H1 (cell line): ENCODE measurements around the gene NHERF2. TPM values are rescaled to one million over a fixed set of nuclear protein-coding genes. Genes with fewer than 3 reads are reported as not detected.

Source experiments
- CTCF ChIA-PET: fragments of 300-600 bp; sonication (Branson Sonifier 250); formaldehyde crosslinking; loops from one replicate; lab custom pipeline; 2021; ENCODE audit not compliant: partially characterized antibody; lab: Charles Lee
- POLR2A ChIA-PET: fragments of 300-600 bp; sonication (Branson Sonifier 250); formaldehyde crosslinking; loops from one replicate; lab custom pipeline; 2021; ENCODE audit warnings: inconsistent platforms; ENCODE audit not compliant: partially characterized antibody; lab: Charles Lee
- DNase-seq, 2 experiments: peaks; one replicate each; pipeline versions ENCODE4 v3.0.0 to v3.0.0-alpha.2; 2010 to 2022; ENCODE audit warnings: low spot score in 2 of 2, low read depth in 1 of 2, mixed read lengths in 1 of 2
- FAIRE-seq: peaks from 2 replicates; lab custom pipeline; 2011; peaks lifted over from hg19 to GRCh38; lab: Jason Lieb, UNC
- H2AFZ ChIP-seq: 2 replicates; pipeline ENCODE4 v1.8.1; 2012; ENCODE audit warnings: low read length, inconsistent platforms
- H2AK5ac ChIP-seq: 2 replicates; pipeline ENCODE4 v1.6.1; 2013; ENCODE audit warnings: low read depth, low read length
- H2BK120ac ChIP-seq: replicated peaks from 2 replicates; pipeline ENCODE3; 2013; ENCODE audit warnings: low read depth, low read length, inconsistent platforms
- H2BK12ac ChIP-seq: 2 replicates; pipeline ENCODE4 v1.6.1; 2013; ENCODE audit warnings: low read depth, low read length
- H2BK15ac ChIP-seq: 2 replicates; pipeline ENCODE4 v1.6.1; 2013; ENCODE audit warnings: low read length
- H2BK20ac ChIP-seq: 2 replicates; pipeline ENCODE4 v1.6.1; 2013; ENCODE audit warnings: low read length
- H2BK5ac ChIP-seq: 2 replicates; pipeline ENCODE4 v1.6.1; 2013; ENCODE audit warnings: low read depth, low read length
- H3K14ac ChIP-seq: 2 replicates; pipeline ENCODE4 v1.6.1; 2013; ENCODE audit warnings: inconsistent platforms; ENCODE audit not compliant: insufficient read length
- H3K18ac ChIP-seq: 2 replicates; pipeline ENCODE4 v1.6.1; 2013; ENCODE audit warnings: low read length; ENCODE audit errors: extremely low read depth
- H3K23ac ChIP-seq: 2 replicates; pipeline ENCODE4 v1.6.1; 2013; ENCODE audit warnings: inconsistent platforms; ENCODE audit not compliant: insufficient read length
- H3K23me2 ChIP-seq: 2 replicates; pipeline ENCODE4 v1.6.1; 2013; ENCODE audit warnings: low read depth, low read length
- H3K27ac ChIP-seq: 2 replicates; pipeline ENCODE4 v1.6.1; 2011; ENCODE audit warnings: low read depth, low read length, inconsistent platforms
- H3K27me3 ChIP-seq, 4 experiments: replicated peaks in 1 of 4; 1 replicate in 1 of 4; 2 replicates in 3 of 4; pipeline versions ENCODE4 v1.6.1 to v1.8.1; 2011 to 2013; ENCODE audit warnings: low read length in 3 of 4, mild to moderate bottlenecking in 3 of 4, inconsistent platforms in 2 of 4, mixed read lengths in 2 of 4, moderate library complexity in 1 of 4; ENCODE audit not compliant: control insufficient read depth in 3 of 4, insufficient read depth in 3 of 4; ENCODE audit errors: extremely low read depth in 1 of 4
- H3K36me3 ChIP-seq, 4 experiments: 2 replicates each; pipeline versions ENCODE4 v1.6.1 to v1.8.1; 2011 to 2013; ENCODE audit warnings: mild to moderate bottlenecking in 4 of 4, low read length in 3 of 4, moderate library complexity in 2 of 4, control low read depth in 1 of 4, inconsistent platforms in 1 of 4; ENCODE audit not compliant: insufficient read depth in 4 of 4, control insufficient read depth in 2 of 4
- H3K4ac ChIP-seq: replicated peaks from 2 replicates; pipeline ENCODE3; 2013; ENCODE audit warnings: low read length, low read depth, mixed read lengths, inconsistent platforms; ENCODE audit not compliant: insufficient read length
- H3K4me1 ChIP-seq, 4 experiments: replicated peaks in 1 of 4; 1 replicate in 1 of 4; 2 replicates in 3 of 4; pipeline versions ENCODE4 v1.6.1 to v1.8.1; 2011 to 2013; ENCODE audit warnings: low read length in 3 of 4, inconsistent platforms in 2 of 4, mixed read lengths in 1 of 4; ENCODE audit not compliant: insufficient read depth in 4 of 4, control insufficient read depth in 3 of 4
- H3K4me2 ChIP-seq, 2 experiments: 2 replicates each; pipeline versions ENCODE4 v1.6.1 to v1.8.1; 2011 to 2013; ENCODE audit warnings: low read depth in 2 of 2, low read length in 2 of 2, control low read depth in 1 of 2, inconsistent platforms in 1 of 2, mild to moderate bottlenecking in 1 of 2; ENCODE audit not compliant: insufficient read depth in 1 of 2
- H3K4me3 ChIP-seq, 4 experiments: fragments of 200-600, 300-600 bp in 1 of 4; sonication (generic), shearing (Covaris generic), sonication (Bioruptor Twin) in 1 of 4; 2 replicates each; pipeline versions ENCODE4 v1.5.1 to v1.8.1; 2011 to 2016; ENCODE audit warnings: low read length in 4 of 4, low read depth in 3 of 4, control low read depth in 2 of 4, inconsistent platforms in 2 of 4, mild to moderate bottlenecking in 2 of 4, mixed read lengths in 1 of 4, moderate library complexity in 1 of 4; ENCODE audit not compliant: insufficient read depth in 2 of 4; ENCODE audit errors: extremely low read depth in 1 of 4
- H3K56ac ChIP-seq: replicated peaks from 2 replicates; pipeline ENCODE3; 2013; ENCODE audit warnings: low read depth, mild to moderate bottlenecking, mixed read lengths, low read length, inconsistent platforms; ENCODE audit not compliant: insufficient read length
- H3K79me1 ChIP-seq: 2 replicates; pipeline ENCODE4 v1.6.1; 2013; ENCODE audit warnings: low read depth, low read length, control low read depth
- H3K79me2 ChIP-seq, 2 experiments: 2 replicates each; pipeline versions ENCODE4 v1.6.1 to v1.8.1; 2012 to 2013; ENCODE audit warnings: low read length in 2 of 2, mild to moderate bottlenecking in 2 of 2, inconsistent platforms in 1 of 2; ENCODE audit not compliant: insufficient read depth in 2 of 2, control insufficient read depth in 1 of 2
- H3K9ac ChIP-seq, 4 experiments: replicated peaks in 1 of 4; 1 replicate in 1 of 4; 2 replicates in 3 of 4; pipeline versions ENCODE4 v1.6.1 to v1.8.1; 2011 to 2013; ENCODE audit warnings: low read depth in 3 of 4, low read length in 3 of 4, control low read depth in 2 of 4, mild to moderate bottlenecking in 2 of 4, moderate library complexity in 2 of 4, inconsistent platforms in 1 of 4; ENCODE audit errors: extremely low read depth in 1 of 4
- H3K9me3 ChIP-seq, 2 experiments: 2 replicates each; pipeline versions ENCODE4 v1.6.1 to v1.8.1; 2012 to 2013; ENCODE audit warnings: mild to moderate bottlenecking in 2 of 2, moderate library complexity in 2 of 2, control low read depth in 1 of 2, inconsistent platforms in 1 of 2, low read depth in 1 of 2, low read length in 1 of 2, mixed read lengths in 1 of 2; ENCODE audit not compliant: insufficient read depth in 2 of 2
- H4K20me1 ChIP-seq, 2 experiments: replicated peaks in 1 of 2; 2 replicates each; pipeline versions ENCODE3 to v1.8.1; 2011 to 2013; ENCODE audit warnings: inconsistent platforms in 2 of 2, low read length in 2 of 2, mild to moderate bottlenecking in 1 of 2; ENCODE audit not compliant: insufficient read depth in 2 of 2, control insufficient read depth in 1 of 2
- H4K5ac ChIP-seq: 2 replicates; pipeline ENCODE4 v1.6.1; 2013; ENCODE audit warnings: low read length, low read depth, mixed read lengths, inconsistent platforms; ENCODE audit not compliant: insufficient read length
- H4K8ac ChIP-seq: 2 replicates; pipeline ENCODE4 v1.8.0; 2013; ENCODE audit warnings: mild to moderate bottlenecking, moderate library complexity, low read length, inconsistent platforms; ENCODE audit not compliant: insufficient read depth; ENCODE audit errors: extremely low read depth
- H4K91ac ChIP-seq: replicated peaks from 2 replicates; pipeline ENCODE3; 2013; ENCODE audit warnings: low read length, mixed read lengths, inconsistent platforms; ENCODE audit not compliant: insufficient read length
- CHD1 ChIP-seq: IDR thresholded peaks from 2 replicates; pipeline ENCODE4 v1.6.1; 2012; ENCODE audit warnings: low read depth, low read length, improper control_type of control experiment
- FOSL1 ChIP-seq: IDR thresholded peaks from 2 replicates; pipeline ENCODE4 v1.6.1; 2011; ENCODE audit warnings: mild to moderate bottlenecking, low read depth, low read length, moderate library complexity; ENCODE audit not compliant: insufficient read depth
- JUN ChIP-seq: IDR thresholded peaks from 2 replicates; pipeline ENCODE4 v1.6.1; 2011; ENCODE audit warnings: low read depth, mild to moderate bottlenecking, improper control_type of control experiment, low read length
- RNF2 ChIP-seq: fragments of 200-900, 300-1000 bp; sonication (generic); IDR thresholded peaks from 2 replicates; pipeline ENCODE4 v1.7.1; 2016; ENCODE audit warnings: borderline replicate concordance, low read depth, mild to moderate bottlenecking, antibody characterized with exemption, low read length; ENCODE audit not compliant: poor library complexity, severe bottlenecking; ENCODE audit errors: missing control alignments
- SIX5 ChIP-seq: IDR thresholded peaks from 2 replicates; pipeline ENCODE4 v1.6.1; 2011; ENCODE audit warnings: mild to moderate bottlenecking, low read depth, low read length
- SRF ChIP-seq: IDR thresholded peaks from 2 replicates; pipeline ENCODE4 v1.6.1; 2011; ENCODE audit warnings: mild to moderate bottlenecking, low read depth, low read length, moderate library complexity
- SUZ12 ChIP-seq: fragments of 200-600 bp; sonication (generic); IDR thresholded peaks from 2 replicates; pipeline ENCODE4 v1.6.1; 2012; ENCODE audit warnings: mild to moderate bottlenecking, inconsistent platforms, low read length, moderate library complexity, mixed read lengths
- TAF7 ChIP-seq: optimal IDR thresholded peaks from 2 replicates; pipeline ENCODE3; 2011; ENCODE audit warnings: low read depth, mild to moderate bottlenecking, inconsistent platforms, low read length, moderate library complexity, borderline replicate concordance
- WGBS, 2 experiments: shearing (Covaris generic) in 1 of 2; methylation state at CpG; one replicate each; pipeline versions ENCODE4 v1.1.6 to v1.1.7; 2013 to 2015; ENCODE audit warnings: low lambda C conversion rate in 2 of 2, mixed read lengths in 2 of 2, inconsistent platforms in 1 of 2, low coverage in 1 of 2, missing lambda C conversion rate in 1 of 2; ENCODE audit not compliant: insufficient replicate concordance in 2 of 2, insufficient coverage in 1 of 2, insufficient read length in 1 of 2; ENCODE audit errors: extremely low coverage in 1 of 2, missing lambda C conversion rate in 1 of 2; 5-methylcytosine and 5-hydroxymethylcytosine counted together
- polyA plus RNA-seq, 7 experiments: library from polyadenylated mRNA; depleted of rRNA in 3 of 7; stranded (reverse) in 5 of 7; unstranded in 2 of 7; fragments of >200 nt in 5 of 7; fragments of 200-250 nt in 2 of 7; gene quantifications; 1 replicate in 5 of 7; 2 replicates in 1 of 7; 4 replicates in 1 of 7; pipeline versions ENCODE4 v1.2.1 to v1.2.3, GENCODE V29; 2011 to 2013; ENCODE audit warnings: missing spikeins in 2 of 7, mixed read lengths in 2 of 7
- total RNA-seq: library from RNA; stranded (reverse); fragmentation: NEBNext Ultra II Directional; extraction: Animal tissue kit (Norgen Biotek cat#: 25700); gene quantifications from 2 replicates; pipeline ENCODE4 v1.2.1, GENCODE V29; 2021
- TF ChIP-seq, protein P1 (sequence below): IDR thresholded peaks from 2 replicates; pipeline ENCODE4 v1.6.1; 2012; ENCODE audit warnings: low read length, inconsistent platforms

The NHERF2 gene
- total and polyA plus RNA-seq, 2 of the 8 experiments (the other 6 are each of a cell fraction or from before 2014, with no cell fraction given), result 13.9 to 19.3 TPM

DNA sequence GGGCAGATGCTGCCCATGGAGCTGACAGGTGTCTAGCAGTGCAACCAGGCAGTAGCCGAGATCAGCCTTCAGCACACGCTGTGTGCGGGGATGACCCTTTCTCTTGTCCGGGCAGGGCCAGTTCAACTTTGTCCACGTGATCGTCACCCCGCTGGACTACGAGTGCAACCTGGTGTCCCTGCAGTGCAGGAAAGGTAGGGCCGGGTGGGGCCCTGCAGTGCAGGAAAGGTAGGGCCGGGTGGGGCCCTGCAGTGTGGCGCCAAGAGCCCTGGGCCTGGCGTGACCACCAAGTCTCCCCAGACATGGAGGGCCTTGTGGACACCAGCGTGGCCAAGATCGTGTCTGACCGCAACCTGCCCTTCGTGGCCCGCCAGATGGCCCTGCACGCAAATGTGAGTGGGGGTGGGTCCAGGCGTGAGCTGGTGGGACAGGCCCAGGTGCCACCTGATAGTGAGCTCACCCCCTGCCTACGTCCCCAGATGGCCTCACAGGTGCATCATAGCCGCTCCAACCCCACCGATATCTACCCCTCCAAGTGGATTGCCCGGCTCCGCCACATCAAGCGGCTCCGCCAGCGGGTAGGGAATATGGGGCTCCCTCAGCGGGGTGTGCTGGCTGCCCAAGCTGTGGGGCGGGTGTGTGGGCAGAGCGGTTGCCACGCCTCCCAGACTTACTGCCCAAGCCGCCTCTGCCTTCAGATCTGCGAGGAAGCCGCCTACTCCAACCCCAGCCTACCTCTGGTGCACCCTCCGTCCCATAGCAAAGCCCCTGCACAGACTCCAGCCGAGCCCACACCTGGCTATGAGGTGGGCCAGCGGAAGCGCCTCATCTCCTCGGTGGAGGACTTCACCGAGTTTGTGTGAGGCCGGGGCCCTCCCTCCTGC lies 61.3 kb downstream of the NHERF2 start:
- H3K14ac ChIP-seq, result no peak overlapping the region
- no peak overlapping the region for H3K56ac ChIP-seq
- H3K18ac ChIP-seq, result no peak overlapping the region
- peaks cover 8 to 14% of the 10 kb centered on the region in 2 experiments for H4K20me1 ChIP-seq
- no peak overlapping the region for H2AK5ac ChIP-seq
- no peak overlapping the region for H3K4me3 ChIP-seq
- no peaks in the 10 kb centered on the region for H3K79me1 ChIP-seq
- H3K27me3 ChIP-seq, result no peaks in the 10 kb centered on the region
- H2BK120ac ChIP-seq, result no peak overlapping the region
- H3K79me2 ChIP-seq, result no peaks in the 10 kb centered on the region
- CTCF ChIA-PET, result interaction anchor here (0.8 to 3.8 kb wide), 5 partner anchors 32 to 84 kb away, joined by 3 to 15 read pairs (median 4); no protein-coding TSS in a partner anchor
- no peak overlapping the region for H2BK15ac ChIP-seq
- no peak overlapping the region for H4K5ac ChIP-seq
- no peak for FAIRE-seq
- H3K23ac ChIP-seq, result no peak overlapping the region
- H4K91ac ChIP-seq, result no peak overlapping the region
- POLR2A ChIA-PET, result interaction anchor here (0.8 to 6.9 kb wide), 5 partner anchors 9 to 91 kb away, joined by 4 to 50 read pairs (median 4); partner anchors contain the start of gene TRAF7
- no peak for DNase-seq
- H2BK5ac ChIP-seq, result no peak overlapping the region
- peaks cover 0 to 24% (median 0%) of the 10 kb centered on the region in 4 experiments; a peak in 4 of 8 replicates for H3K36me3 ChIP-seq
- H3K9me3 ChIP-seq, result no peaks in the 10 kb centered on the region
- no peak overlapping the region for H2BK12ac ChIP-seq
- no peak overlapping the region; a peak in 1 of 7 replicates for H3K9ac ChIP-seq
- H4K8ac ChIP-seq, result no peak overlapping the region
- no peak overlapping the region for H2AFZ ChIP-seq
- peaks cover 6% of the 10 kb centered on the region; the same call in 1 of the 2 replicates for H3K23me2 ChIP-seq
- 96% methylated on average over 36 of the region's 41 CpGs; no CpG with 5 or more reads in 1 of the 2 experiments for WGBS, 2 experiments
- no peak overlapping the region for H3K4ac ChIP-seq
- H3K27ac ChIP-seq, result no peak overlapping the region
- H3K4me1 ChIP-seq, result peaks cover 0 to 12% (median 9%) of the 10 kb centered on the region in 4 experiments; a peak in 5 of 7 replicates
- no peak overlapping the region for H2BK20ac ChIP-seq
- H3K4me2 ChIP-seq, result no peak overlapping the region
- TF ChIP-seq TAF7 (no peak), FOSL1 (no peak), SRF (no peak), JUN (no peak), CHD1 (no peak), SUZ12 (no peak), RNF2 (no peak), SIX5 (no peak)
- TF ChIP-seq, protein P1, sequence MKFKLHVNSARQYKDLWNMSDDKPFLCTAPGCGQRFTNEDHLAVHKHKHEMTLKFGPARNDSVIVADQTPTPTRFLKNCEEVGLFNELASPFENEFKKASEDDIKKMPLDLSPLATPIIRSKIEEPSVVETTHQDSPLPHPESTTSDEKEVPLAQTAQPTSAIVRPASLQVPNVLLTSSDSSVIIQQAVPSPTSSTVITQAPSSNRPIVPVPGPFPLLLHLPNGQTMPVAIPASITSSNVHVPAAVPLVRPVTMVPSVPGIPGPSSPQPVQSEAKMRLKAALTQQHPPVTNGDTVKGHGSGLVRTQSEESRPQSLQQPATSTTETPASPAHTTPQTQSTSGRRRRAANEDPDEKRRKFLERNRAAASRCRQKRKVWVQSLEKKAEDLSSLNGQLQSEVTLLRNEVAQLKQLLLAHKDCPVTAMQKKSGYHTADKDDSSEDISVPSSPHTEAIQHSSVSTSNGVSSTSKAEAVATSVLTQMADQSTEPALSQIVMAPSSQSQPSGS, result no peak
